Muscle of back (tissue), 11 donors: ENCODE measurements around the gene SLC35E1. TPM values are rescaled to one million over a fixed set of nuclear protein-coding genes. Genes with fewer than 3 reads are reported as not detected.

Experiments used
- DNase-seq, 3 donors: peaks; one replicate each; pipeline versions ENCODE4 v3.0.0 to v3.0.0-alpha.2; 2013
- polyA plus RNA-seq, 10 donors: library from polyadenylated mRNA; unstranded; fragments of 120-200 nt; gene quantifications; one replicate each; pipeline ENCODE4 v1.2.1, GENCODE V29; 2013; ENCODE audit not compliant: insufficient read length in 10 of 10

SLC35E1 gene
- polyA plus RNA-seq, 10 donors: 25.9 to 32.6 (median 29.9) TPM

DNA sequence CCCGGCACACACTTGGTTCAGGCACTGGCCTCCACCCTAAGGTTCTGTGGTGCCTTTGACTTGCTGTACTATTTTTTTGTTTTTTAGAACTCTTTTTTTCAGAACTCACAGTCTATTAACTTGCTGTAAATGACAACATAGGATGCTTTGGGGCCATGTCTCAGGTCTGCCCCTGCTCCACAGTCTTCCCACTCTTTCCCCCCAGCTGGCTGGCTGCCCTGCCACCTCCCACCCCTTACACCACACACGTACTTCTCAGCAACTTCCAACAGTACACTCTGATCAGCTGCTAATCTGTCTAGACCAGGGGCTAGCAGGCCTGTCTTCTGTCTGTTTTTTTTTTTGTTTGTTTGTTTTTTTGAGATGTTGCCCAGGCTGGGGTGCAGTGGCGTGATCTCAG lies 67.9 kb downstream of the SLC35E1 start:
- DNase-seq: no peak

Other genes with a start within 250 kb of the SLC35E1 start
- gene KLF2, start 247.6 kb downstream of the SLC35E1 start, polyA plus RNA-seq: 10 to 100 TPM; 35.8 to 91.6 (median 66.7) TPM
- 10 to 100 TPM; 20.2 to 22.8 (median 22.0) TPM for gene EPS15L1, start 100.4 kb downstream of the SLC35E1 start, polyA plus RNA-seq
- under 1 TPM in 1 of 10 donors, not detected in 9; 0.12 TPM for gene CALR3, start 76.2 kb downstream of the SLC35E1 start, polyA plus RNA-seq
- 1 to 10 TPM; 5.8 to 8.9 (median 7.3) TPM for gene C19orf44, start 76.0 kb downstream of the SLC35E1 start, polyA plus RNA-seq
- 10 to 100 TPM; 24.0 to 36.3 (median 30.6) TPM for gene CHERP, start 30.0 kb downstream of the SLC35E1 start, polyA plus RNA-seq
- gene MED26, start 55.8 kb upstream of the SLC35E1 start, polyA plus RNA-seq: 1 to 10 TPM; 4.5 to 6.8 (median 6.0) TPM
- 10 to 100 TPM; 44.8 to 68.8 (median 50.3) TPM for gene SMIM7, start 87.7 kb upstream of the SLC35E1 start, polyA plus RNA-seq
- 100 to 1,000 TPM in 7 of 10 donors, 10 to 100 TPM in 3; 66.0 to 164 (median 113) TPM for gene TMEM38A, start 88.7 kb upstream of the SLC35E1 start, polyA plus RNA-seq
- gene NWD1, start 147.4 kb upstream of the SLC35E1 start, polyA plus RNA-seq: under 1 TPM; 0.03 to 0.20 (median 0.05) TPM